GM18517 (cell line): Measurements from ENCODE around the gene DIPK1A.

ENCODE experiments used
- ATAC-seq: cut with Tn5 transposase; IDR thresholded peaks from one replicate; pipeline ENCODE4 v1.9.1; 2021; ENCODE audit warnings: mild to moderate bottlenecking, moderate library complexity; ENCODE audit not compliant: unreplicated experiment

Gene DIPK1A

GRCh38 chr1:92843429-92844352 lies 117.6 kb downstream of the DIPK1A start:
- ATAC-seq: no peak

- ATAC-seq: no peak
Observed at GRCh38 chr1:92843046-92843423, 118.2 kb downstream of the DIPK1A start.

- ATAC-seq: no peak
Observed at GRCh38 chr1:92842082-92843045, 118.9 kb downstream of the DIPK1A start.

- ATAC-seq: no peak
Observed at GRCh38 chr1:92840600-92840999, 120.7 kb downstream of the DIPK1A start.

- ATAC-seq: no peak
Observed at GRCh38 chr1:92839442-92839841, 121.8 kb downstream of the DIPK1A start.

GRCh38 chr1:92838519-92838918 lies 122.7 kb downstream of the DIPK1A start:
- ATAC-seq: no peak

- ATAC-seq: no peak
Observed at GRCh38 chr1:92837062-92837461, 124.2 kb downstream of the DIPK1A start.

- ATAC-seq: no peak
Observed at GRCh38 chr1:92834617-92835016, 126.6 kb downstream of the DIPK1A start.

- no peak for ATAC-seq
Observed at GRCh38 chr1:92833840-92834239, 127.4 kb downstream of the DIPK1A start.

- ATAC-seq: peak; percentile 4
Observed at GRCh38 chr1:92832537-92833114, 128.6 kb downstream of the DIPK1A start.

- peak; percentile 96 for ATAC-seq
Observed at GRCh38 chr1:92831762-92832536, 129.3 kb downstream of the DIPK1A start, which contains the start of gene RPL5. Gene RPL5 (plus strand): TSS chr1:92832040. CDS start chr1:92832115, 75 bp downstream.

- ATAC-seq: no peak
Observed at GRCh38 chr1:92831368-92831761, 129.9 kb downstream of the DIPK1A start.

- no peak for ATAC-seq
Observed at GRCh38 chr1:92826792-92827191, 134.5 kb downstream of the DIPK1A start.

- ATAC-seq: no peak
Observed at GRCh38 chr1:92822879-92823278, 138.4 kb downstream of the DIPK1A start.

GRCh38 chr1:92820551-92820950 lies 140.7 kb downstream of the DIPK1A start:
- ATAC-seq: no peak

- ATAC-seq: no peak
Observed at GRCh38 chr1:92820024-92820423, 141.2 kb downstream of the DIPK1A start.

- ATAC-seq: peak; percentile 69
Observed at GRCh38 chr1:92817986-92818764, 143.1 kb downstream of the DIPK1A start.

GRCh38 chr1:92817137-92817697 lies 144.0 kb downstream of the DIPK1A start:
- no peak for ATAC-seq

GRCh38 chr1:92816732-92817131 lies 144.5 kb downstream of the DIPK1A start:
- ATAC-seq: no peak
